ENCODE results near the gene CPA5. TPM values are rescaled to one million over a fixed set of nuclear protein-coding genes. Genes with fewer than 3 reads are reported as not detected.
"Not testable (repeated sequence)": the region's sequence is repeated elsewhere in the genome, so short reads cannot be mapped to it uniquely, and the experiment has no call there.

Gene CPA5
- total RNA-seq, 2 donors from 2014 or later = not detected

- TF ChIP-seq CTCF (IDR thresholded peaks at IDR 0.05) = no peak
- no peak for ATAC-seq (ENCODE audit: insufficient number of reproducible peaks, low FRiP score, low read depth)
These were observed 25.1 kb upstream of the CPA5 start for GRCh38 chr7:130319541-130319940.

GRCh38 chr7:130321542-130322229 lies 22.9 kb upstream of the CPA5 start:
- not testable (repeated sequence) for ATAC-seq (ENCODE audit: insufficient number of reproducible peaks, low FRiP score, low read depth); DNase-seq (ENCODE audit: low spot score); H3K9me3 ChIP-seq; H3K27me3 ChIP-seq (replicated peaks; ENCODE audit: insufficient read depth); H3K4me3 ChIP-seq; H3K27ac ChIP-seq; H3K36me3 ChIP-seq; H3K4me1 ChIP-seq (ENCODE audit: control insufficient read depth in 1 of 2, low read depth in 2 of 2)

More at GRCh38 chr7:130319541-130319940, 25.1 kb upstream of the CPA5 start:
- Histone ChIP-seq H3K36me3 (no peaks in the 10 kb centered on the region), H3K27ac (no peak overlapping the region), H3K27me3 (replicated peaks; ENCODE audit: insufficient read depth) (no peaks in the 10 kb centered on the region), H3K4me1 (ENCODE audit: control insufficient read depth in 1 of 2, low read depth in 2 of 2) (no peaks in the 10 kb centered on the region), H3K4me3 (no peak overlapping the region), H3K9me3 (no peaks in the 10 kb centered on the region)
- no peak for DNase-seq (ENCODE audit: low spot score)

- ATAC-seq (ENCODE audit: insufficient number of reproducible peaks, low FRiP score, low read depth) = no peak
- no peak for DNase-seq (ENCODE audit: low spot score)
- no peaks in the 10 kb centered on the region for H3K36me3 ChIP-seq
- H3K4me3 ChIP-seq = no peak overlapping the region
- no peak for TF ChIP-seq CTCF (IDR thresholded peaks at IDR 0.05)
- no peaks in the 10 kb centered on the region for H3K4me1 ChIP-seq (ENCODE audit: control insufficient read depth in 1 of 2, low read depth in 2 of 2)
- no peak overlapping the region for H3K27ac ChIP-seq
- no peaks in the 10 kb centered on the region for H3K9me3 ChIP-seq
- H3K27me3 ChIP-seq (replicated peaks; ENCODE audit: insufficient read depth) = no peaks in the 10 kb centered on the region
These were observed 22.0 kb upstream of the CPA5 start for GRCh38 chr7:130322615-130323014.

GRCh38 chr7:130324306-130324943 lies 20.2 kb upstream of the CPA5 start:
- no peak for ATAC-seq (ENCODE audit: insufficient number of reproducible peaks, low FRiP score, low read depth)
- H3K36me3 ChIP-seq = no peaks in the 10 kb centered on the region
- TF ChIP-seq CTCF (IDR thresholded peaks at IDR 0.05) = no peak
- no peaks in the 10 kb centered on the region for H3K27me3 ChIP-seq (replicated peaks; ENCODE audit: insufficient read depth)
- no peaks in the 10 kb centered on the region for H3K4me1 ChIP-seq (ENCODE audit: control insufficient read depth in 1 of 2, low read depth in 2 of 2)
- no peak overlapping the region for H3K4me3 ChIP-seq
- no peaks in the 10 kb centered on the region for H3K9me3 ChIP-seq
- H3K27ac ChIP-seq = no peak overlapping the region
- no peak for DNase-seq (ENCODE audit: low spot score)

GRCh38 chr7:130329681-130330080 lies 14.9 kb upstream of the CPA5 start:
- no peak overlapping the region for H3K27ac ChIP-seq
- no peak for DNase-seq (ENCODE audit: low spot score)
- ATAC-seq (ENCODE audit: insufficient number of reproducible peaks, low FRiP score, low read depth) = no peak
- no peaks in the 10 kb centered on the region for H3K36me3 ChIP-seq
- H3K9me3 ChIP-seq = no peaks in the 10 kb centered on the region
- no peaks in the 10 kb centered on the region for H3K27me3 ChIP-seq (replicated peaks; ENCODE audit: insufficient read depth)
- no peak overlapping the region for H3K4me3 ChIP-seq
- no peak for TF ChIP-seq CTCF (IDR thresholded peaks at IDR 0.05)
- H3K4me1 ChIP-seq (ENCODE audit: control insufficient read depth in 1 of 2, low read depth in 2 of 2) = peaks cover 0 to 6% of the 10 kb centered on the region in 2 donors
